GM08714 (cell line): Measurements from ENCODE around the gene OR6C1.
"Not testable (repeated sequence)": the region's sequence is repeated elsewhere in the genome, so short reads cannot be mapped to it uniquely, and the experiment has no call there.

ENCODE experiments used
- H3K4me3 ChIP-seq: fragments of 200-500 bp; sonication (Bioruptor generic); 2 replicates; pipeline ENCODE4 v1.5.1; 2014; ENCODE audit warnings: mild to moderate bottlenecking, low read length, inconsistent platforms
- ZNF274 ChIP-seq: IDR thresholded peaks from 2 replicates; pipeline ENCODE4 v1.6.1; 2012; ENCODE audit warnings: mild to moderate bottlenecking, low read depth, low read length

OR6C1 gene

DNA sequence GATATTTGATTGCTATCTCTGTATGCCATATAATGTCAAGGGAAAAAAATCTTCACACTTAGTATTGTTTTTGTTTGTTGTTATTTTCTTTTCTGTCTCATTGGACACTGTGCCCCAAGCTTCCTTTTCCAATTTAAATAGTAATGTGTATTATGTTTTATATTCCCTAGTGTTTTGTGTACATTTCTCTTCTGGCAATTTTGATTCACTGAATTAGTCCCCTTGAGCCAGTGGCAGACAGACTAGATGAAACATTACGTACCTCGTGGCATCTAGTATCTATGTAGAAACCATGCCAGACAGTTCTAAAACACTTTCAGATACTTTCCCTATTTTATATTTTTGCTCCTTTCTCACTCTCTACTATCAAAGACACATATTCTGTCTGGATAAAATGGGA is at the start of gene OR6C1:
Gene OR6C1, plus strand, starts transcription at position 301 of the 400 bp plus-strand sequence. CDS start 6,257 bp downstream, outside the sequence.
- H3K4me3 ChIP-seq: no peak within 1 kb of the TSS
- TF ChIP-seq ZNF274: no peak

DNA sequence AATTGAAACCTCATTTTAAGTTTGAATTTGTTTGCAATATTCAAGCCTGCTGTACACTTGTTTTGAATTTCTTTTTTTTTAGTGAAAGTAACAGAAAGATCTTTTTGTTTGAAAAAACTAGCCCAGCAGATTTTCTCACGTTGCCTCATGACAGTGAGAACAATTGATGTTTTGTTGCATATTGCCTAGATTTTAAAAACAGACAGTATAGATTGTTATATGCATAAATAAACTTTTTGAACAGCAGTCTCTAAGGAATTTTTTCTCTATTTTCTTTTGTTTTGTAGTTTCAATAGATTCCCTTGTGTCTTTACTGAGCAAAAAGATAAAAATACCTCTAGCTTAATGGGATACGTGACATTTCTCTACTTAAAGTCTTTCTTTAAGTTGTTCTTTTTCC is 33.2 kb upstream of the OR6C1 start:
- no peak overlapping the region for H3K4me3 ChIP-seq
- no peak for TF ChIP-seq ZNF274

DNA sequence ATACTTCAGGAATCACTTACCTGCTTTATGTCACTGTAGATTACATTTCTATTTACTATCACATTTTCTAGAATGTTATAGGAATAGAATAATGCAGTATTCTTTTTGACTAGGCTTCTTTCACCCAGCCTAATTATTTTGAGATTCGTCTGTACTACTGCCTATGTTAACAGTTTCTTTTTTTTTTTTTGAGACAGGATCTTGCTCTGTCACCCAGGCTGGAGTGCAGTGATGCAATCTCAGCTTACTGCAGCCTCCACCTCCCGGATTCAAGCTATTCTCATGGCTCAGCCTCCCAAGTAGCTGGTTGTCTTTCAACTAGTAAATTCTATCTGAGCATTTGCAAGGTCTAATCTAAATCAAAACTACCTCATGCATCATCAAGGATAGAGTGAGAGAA is 24.1 kb upstream of the OR6C1 start:
- no peak overlapping the region for H3K4me3 ChIP-seq
- no peak for TF ChIP-seq ZNF274

DNA sequence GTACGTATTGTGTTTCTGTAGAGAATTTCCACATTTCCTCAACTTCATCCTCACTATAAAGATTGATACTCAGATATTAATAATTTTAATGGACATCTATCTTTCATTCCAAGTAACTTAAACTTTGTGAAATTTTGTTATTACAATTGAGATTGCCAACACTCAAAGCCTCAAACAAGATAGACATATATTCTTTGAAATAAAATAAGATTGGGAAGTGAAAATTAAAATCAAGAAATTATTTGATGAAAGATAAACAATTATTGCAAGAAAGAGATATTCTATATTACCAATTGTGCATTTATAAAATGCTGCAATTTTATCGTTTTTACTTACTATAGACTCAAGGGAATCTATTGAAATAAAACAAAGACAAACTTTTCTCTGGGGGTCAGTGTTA is 17.7 kb upstream of the OR6C1 start, which contains the start of gene OR6C6:
Gene OR6C6, minus strand, starts transcription at position 101 of the 400 bp plus-strand sequence. CDS start 1,337 bp downstream, outside the sequence.
- no peak for TF ChIP-seq ZNF274

DNA sequence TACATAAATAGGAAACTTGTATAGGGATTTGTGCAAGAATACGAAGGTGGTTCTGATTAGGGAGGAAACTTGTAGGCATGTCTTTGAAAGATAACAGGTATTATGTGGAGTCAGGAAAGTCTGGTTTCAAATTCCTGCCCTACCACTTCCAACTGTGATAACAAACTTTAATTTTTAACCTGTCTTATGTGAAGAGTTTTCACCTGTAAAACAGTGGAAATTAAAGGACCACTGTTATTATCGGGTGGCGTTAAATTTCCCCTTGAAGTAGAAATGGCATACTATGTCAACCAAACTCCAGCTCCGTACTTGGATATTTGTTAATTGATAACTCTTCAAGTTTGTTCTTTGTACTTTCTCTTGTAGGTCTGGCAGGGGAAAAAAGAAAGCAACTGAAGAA is 6.1 kb downstream of the OR6C1 start:
- no peak overlapping the region for H3K4me3 ChIP-seq
- TF ChIP-seq ZNF274: no peak

More for the DNA sequence above, 17.7 kb upstream of the OR6C1 start, which contains the start of gene OR6C6:
- no peak within 1 kb of the TSS for H3K4me3 ChIP-seq

DNA sequence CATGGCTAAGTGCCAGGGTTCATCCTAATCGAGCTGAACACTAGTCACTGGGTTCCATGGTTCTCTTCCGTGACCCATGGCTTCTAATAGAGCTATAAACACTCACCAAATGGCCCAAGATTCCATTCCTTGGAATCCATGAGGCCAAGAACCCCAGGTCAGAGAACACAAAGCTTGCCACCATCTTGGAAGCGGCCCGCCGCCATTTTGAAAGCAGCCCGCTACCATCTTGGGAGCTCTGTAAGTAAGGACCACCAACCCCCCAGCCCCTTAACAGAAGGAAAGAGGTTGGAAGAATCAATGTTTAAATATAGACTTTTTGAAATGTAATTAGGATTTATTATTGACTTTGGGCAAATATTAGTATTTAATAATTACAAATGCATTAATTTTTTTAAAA is 11.7 kb downstream of the OR6C1 start:
- not testable (repeated sequence) for H3K4me3 ChIP-seq

DNA sequence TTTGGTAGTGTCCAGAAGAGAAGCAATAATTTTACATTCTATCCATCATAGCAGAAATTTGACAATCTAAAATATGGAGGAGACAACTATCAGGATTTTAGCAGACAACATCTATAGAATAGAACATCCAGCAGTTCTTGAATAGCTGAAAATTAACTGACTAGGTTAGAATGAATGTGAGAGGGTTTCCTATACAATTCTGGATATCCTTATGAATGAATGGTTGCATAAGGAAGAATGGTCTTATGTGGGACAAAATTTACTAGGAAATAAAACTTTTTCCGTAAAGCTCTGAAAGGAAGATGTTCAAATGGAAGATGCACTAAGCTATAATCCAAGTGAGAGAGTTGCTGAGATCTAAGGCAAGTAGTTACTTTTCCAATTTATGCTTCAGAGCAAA is 16.3 kb downstream of the OR6C1 start, which contains the start of gene OR6C3:
Gene OR6C3, plus strand, starts transcription at position 301 of the 400 bp plus-strand sequence. CDS start 955 bp downstream, outside the sequence.
- no peak within 1 kb of the TSS for H3K4me3 ChIP-seq
- TF ChIP-seq ZNF274: no peak

DNA sequence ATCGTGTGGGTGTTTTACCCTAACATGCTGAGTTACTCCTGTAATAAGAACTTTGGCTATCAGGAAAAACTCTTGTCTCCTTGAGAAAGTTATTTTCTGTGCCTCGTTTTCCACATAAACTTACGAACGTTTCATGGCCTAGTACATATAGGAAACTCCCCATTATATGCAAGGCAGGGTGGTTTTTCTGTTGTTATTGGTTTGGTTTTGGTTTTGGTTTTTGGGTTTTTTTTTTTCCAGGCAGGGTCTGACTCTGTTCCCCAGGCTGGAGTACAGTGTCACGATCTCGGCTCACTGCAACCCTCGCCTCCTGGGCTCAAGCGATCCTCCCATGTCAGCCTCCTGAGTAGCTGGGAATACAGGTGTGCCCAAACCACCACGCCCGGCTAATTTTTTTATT is 21.9 kb downstream of the OR6C1 start:
- no peak for TF ChIP-seq ZNF274
- no peak overlapping the region for H3K4me3 ChIP-seq

DNA sequence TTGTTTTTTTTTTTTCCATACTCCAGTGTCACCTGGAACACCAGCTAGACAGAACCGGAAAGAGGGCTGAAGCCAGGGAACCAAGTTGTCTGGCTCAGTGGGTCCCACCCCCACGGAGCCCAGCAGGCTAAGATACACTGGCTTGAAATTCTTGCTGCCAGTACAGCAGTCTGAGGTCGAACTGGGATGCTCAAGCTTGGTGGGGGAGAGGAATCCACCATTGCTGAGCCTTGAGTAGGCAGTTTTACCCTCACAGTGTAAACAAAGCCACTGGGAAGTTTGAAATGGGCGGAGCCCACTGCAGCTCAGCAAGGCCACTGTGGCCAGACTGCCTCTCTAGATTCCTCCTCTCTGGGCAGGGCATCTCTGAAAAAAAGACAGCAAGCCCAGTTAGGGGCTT is 41.2 kb downstream of the OR6C1 start:
- H3K4me3 ChIP-seq: not testable (repeated sequence)

DNA sequence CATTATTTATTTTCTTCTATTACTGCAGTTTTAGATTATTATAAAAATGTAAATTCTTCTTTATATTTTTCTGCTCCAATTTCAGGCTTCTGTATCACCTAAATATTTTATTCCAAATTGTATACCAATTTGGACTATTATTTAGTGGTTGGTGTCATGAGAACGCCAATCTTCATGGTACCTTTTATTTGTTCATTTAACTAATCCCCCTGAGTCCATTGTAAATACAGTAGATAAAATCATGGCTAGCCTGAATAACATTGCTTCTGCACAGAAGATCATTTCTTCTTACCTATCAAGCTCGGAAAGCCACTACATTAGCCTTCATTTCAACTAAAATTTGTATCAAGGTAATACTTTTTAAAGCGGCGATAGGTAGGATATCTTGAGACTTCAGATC is 48.5 kb downstream of the OR6C1 start, which contains the start of gene OR6C75:
Gene OR6C75, plus strand, starts transcription at position 301 of the 400 bp plus-strand sequence. CDS start 2,136 bp downstream, outside the sequence.
- no peak for TF ChIP-seq ZNF274
- no peak within 1 kb of the TSS for H3K4me3 ChIP-seq

DNA sequence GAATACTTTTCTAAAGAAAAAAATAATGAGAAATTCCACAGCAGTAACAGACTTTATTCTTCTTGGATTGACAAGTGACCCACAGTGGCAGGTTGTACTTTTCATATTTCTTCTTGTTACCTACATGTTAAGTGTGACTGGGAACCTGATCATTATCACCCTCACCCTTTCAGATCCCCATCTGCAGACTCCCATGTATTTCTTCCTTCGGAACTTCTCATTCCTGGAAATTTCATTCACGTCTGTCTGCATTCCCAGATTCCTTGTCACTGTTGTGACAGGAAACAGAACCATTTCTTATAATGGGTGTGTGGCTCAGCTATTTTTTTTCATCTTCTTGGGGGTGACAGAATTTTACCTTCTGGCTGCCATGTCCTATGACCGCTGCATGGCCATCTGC is 50.9 kb downstream of the OR6C1 start:
- no peak for TF ChIP-seq ZNF274
- H3K4me3 ChIP-seq: no peak overlapping the region
